Upper lobe of right lung (tissue), 1 donor: ENCODE results near the gene ETNK1. TPM values are rescaled to one million over a fixed set of nuclear protein-coding genes. Genes with fewer than 3 reads are reported as not detected.

Experiments
- ATAC-seq: fragments of 200-7000 bp; cut with Tn5 transposase; one replicate; pipeline ENCODE4 v1.9.1; 2020; ENCODE audit warnings: mild to moderate bottlenecking, moderate library complexity
- DNase-seq: peaks from one replicate; pipeline ENCODE4 v3.0.0-alpha.2; 2020
- H3K27ac ChIP-seq: fragments of 200-600 bp; one replicate; pipeline ENCODE4 v1.8.0; 2022
- H3K27me3 ChIP-seq: fragments of 200-600 bp; one replicate; pipeline ENCODE4 v1.8.0; 2022; ENCODE audit warnings: mild to moderate bottlenecking
- H3K36me3 ChIP-seq: fragments of 200-600 bp; one replicate; pipeline ENCODE4 v1.8.0; 2022
- H3K4me1 ChIP-seq: fragments of 200-600 bp; one replicate; pipeline ENCODE4 v1.8.0; 2022
- H3K4me3 ChIP-seq: fragments of 200-600 bp; one replicate; pipeline ENCODE4 v1.8.0; 2022; ENCODE audit warnings: mild to moderate bottlenecking
- H3K9me3 ChIP-seq: fragments of 200-600 bp; one replicate; pipeline ENCODE4 v1.8.0; 2022
- intact Hi-C: fragments of 100-400 bp; cut with DNase I; formaldehyde crosslinking; loops from one replicate; pipeline ENCODE4 v1.11.0; 2022
- total RNA-seq: library from RNA; stranded (reverse); fragmentation: NEBNext Ultra II Directional; extraction: Animal tissue kit (Norgen Biotek cat#: 25700); gene quantifications from one replicate; pipeline ENCODE4 v1.2.1, GENCODE V29; 2021
- TF ChIP-seq, protein P1 (sequence below): fragments of 200-600 bp; IDR thresholded peaks from one replicate; pipeline ENCODE4 v1.8.0; 2022; ENCODE audit warnings: antibody characterized with exemption
- donor health status: DM: no; HTN: yes; CAD: no; lungs with severe emphysema.

Gene ETNK1
- total RNA-seq, 1 donor from 2014 or later, result 86.2 TPM

DNA sequence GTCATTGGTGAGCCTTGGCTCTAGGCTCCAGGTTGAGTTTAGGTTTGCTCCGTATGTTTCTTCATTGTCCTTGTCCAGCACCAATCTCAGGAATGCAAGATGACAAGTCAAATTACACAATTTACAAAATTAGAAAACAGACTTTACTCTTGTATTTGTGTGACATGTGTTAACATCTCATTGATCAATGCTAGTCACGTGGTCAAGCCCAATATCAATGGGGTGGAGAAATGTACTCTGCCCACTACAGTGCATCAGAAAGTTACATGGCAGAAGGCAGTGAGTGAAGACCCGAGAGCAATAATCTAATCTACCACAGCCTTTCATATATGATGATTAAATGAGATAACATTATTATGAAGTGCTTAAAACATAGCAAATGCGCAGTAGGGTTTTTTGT lies 94.8 kb downstream of the ETNK1 start:
- no peak for DNase-seq
- no peak for ATAC-seq
- TF ChIP-seq, protein P1, sequence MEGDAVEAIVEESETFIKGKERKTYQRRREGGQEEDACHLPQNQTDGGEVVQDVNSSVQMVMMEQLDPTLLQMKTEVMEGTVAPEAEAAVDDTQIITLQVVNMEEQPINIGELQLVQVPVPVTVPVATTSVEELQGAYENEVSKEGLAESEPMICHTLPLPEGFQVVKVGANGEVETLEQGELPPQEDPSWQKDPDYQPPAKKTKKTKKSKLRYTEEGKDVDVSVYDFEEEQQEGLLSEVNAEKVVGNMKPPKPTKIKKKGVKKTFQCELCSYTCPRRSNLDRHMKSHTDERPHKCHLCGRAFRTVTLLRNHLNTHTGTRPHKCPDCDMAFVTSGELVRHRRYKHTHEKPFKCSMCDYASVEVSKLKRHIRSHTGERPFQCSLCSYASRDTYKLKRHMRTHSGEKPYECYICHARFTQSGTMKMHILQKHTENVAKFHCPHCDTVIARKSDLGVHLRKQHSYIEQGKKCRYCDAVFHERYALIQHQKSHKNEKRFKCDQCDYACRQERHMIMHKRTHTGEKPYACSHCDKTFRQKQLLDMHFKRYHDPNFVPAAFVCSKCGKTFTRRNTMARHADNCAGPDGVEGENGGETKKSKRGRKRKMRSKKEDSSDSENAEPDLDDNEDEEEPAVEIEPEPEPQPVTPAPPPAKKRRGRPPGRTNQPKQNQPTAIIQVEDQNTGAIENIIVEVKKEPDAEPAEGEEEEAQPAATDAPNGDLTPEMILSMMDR, result no peak
- no peaks in the 10 kb centered on the region for H3K27me3 ChIP-seq
- no peaks in the 10 kb centered on the region for H3K36me3 ChIP-seq
- H3K4me1 ChIP-seq, result no peaks in the 10 kb centered on the region
- intact Hi-C loops, result no loop called here
- no peak overlapping the region for H3K27ac ChIP-seq
- no peaks in the 10 kb centered on the region for H3K9me3 ChIP-seq
- H3K4me3 ChIP-seq, result no peak overlapping the region

DNA sequence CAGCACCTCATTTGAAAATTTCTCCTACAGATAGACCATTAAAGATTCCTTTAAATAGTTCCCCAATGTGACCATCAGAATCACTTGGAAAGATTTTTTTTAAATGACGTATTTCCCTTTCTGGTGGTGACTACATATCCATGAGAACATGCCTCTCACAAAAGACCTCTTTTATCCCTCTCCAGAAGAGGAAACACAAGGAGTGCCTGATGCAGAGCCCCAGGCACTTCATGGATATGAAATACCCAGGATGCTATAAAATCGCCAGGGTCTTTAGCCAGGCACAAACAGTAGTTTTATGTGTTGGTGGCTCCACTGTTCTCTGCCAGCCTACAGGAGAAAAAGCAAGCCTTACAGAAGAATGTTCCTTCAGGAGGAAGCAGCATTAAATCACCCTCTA lies 97.1 kb downstream of the ETNK1 start:
- Histone ChIP-seq H3K36me3 (no peaks in the 10 kb centered on the region), H3K27me3 (no peaks in the 10 kb centered on the region), H3K9me3 (no peaks in the 10 kb centered on the region), H3K27ac (no peak overlapping the region), H3K4me3 (no peak overlapping the region), H3K4me1 (no peaks in the 10 kb centered on the region)
- TF ChIP-seq, protein P1, result no peak
- DNase-seq (no peak), ATAC-seq (no peak)
- intact Hi-C loops, result no loop called here

- no peak overlapping the region for H3K27ac ChIP-seq
- intact Hi-C loops, result no loop called here
- H3K4me3 ChIP-seq, result no peak overlapping the region
- TF ChIP-seq, protein P1, result no peak
- H3K27me3 ChIP-seq, result no peaks in the 10 kb centered on the region
- DNase-seq (no peak), ATAC-seq (no peak)
- H3K36me3 ChIP-seq, result no peaks in the 10 kb centered on the region
- no peaks in the 10 kb centered on the region for H3K9me3 ChIP-seq
- no peaks in the 10 kb centered on the region for H3K4me1 ChIP-seq
These were observed 97.8 kb downstream of the ETNK1 start for GRCh38 chr12:22722779-22723178.

GRCh38 chr12:22728987-22729386 lies 104.0 kb downstream of the ETNK1 start:
- Histone ChIP-seq H3K4me3 (no peak overlapping the region), H3K27me3 (no peaks in the 10 kb centered on the region), H3K9me3 (no peaks in the 10 kb centered on the region), H3K4me1 (peaks cover 11% of the 10 kb centered on the region), H3K36me3 (no peaks in the 10 kb centered on the region), H3K27ac (no peak overlapping the region)
- DNase-seq (no peak), ATAC-seq (no peak)
- intact Hi-C loops, result no loop called here
- TF ChIP-seq, protein P1, result no peak

DNA sequence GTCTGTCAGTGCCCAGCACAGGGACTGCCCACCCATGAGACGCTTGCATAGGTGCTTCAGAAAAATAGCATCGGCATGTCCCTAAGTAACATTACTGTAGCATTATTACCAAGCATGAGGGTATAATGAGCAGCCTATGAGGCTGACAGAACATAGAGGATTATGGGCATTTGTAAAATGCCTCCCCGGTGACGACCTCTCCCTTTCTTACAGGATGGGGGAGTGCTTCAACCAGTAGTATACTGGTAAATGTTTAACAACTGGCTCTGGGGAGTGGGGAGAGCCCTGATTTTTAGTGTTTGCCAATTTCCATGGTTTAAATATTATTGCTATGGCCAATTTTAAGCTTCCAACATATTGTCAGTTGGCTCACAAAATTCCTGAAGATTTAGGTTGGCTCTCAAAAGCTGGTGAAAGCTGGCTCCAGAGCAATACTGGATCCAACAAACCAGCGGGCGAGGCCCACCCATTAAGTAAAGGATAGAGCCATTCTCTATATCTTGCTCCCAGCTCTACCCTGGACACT lies 104.5 kb downstream of the ETNK1 start:
- no peak for ATAC-seq
- DNase-seq, result no peak
- Histone ChIP-seq H3K36me3 (no peaks in the 10 kb centered on the region), H3K4me1 (peaks cover 11% of the 10 kb centered on the region), H3K4me3 (peak overlapping the region; percentile 6), H3K27ac (no peak overlapping the region), H3K27me3 (no peaks in the 10 kb centered on the region), H3K9me3 (no peaks in the 10 kb centered on the region)
- TF ChIP-seq, protein P1, result no peak
- intact Hi-C loops, result no loop called here

- Histone ChIP-seq H3K27me3 (no peaks in the 10 kb centered on the region), H3K27ac (no peak overlapping the region), H3K4me1 (peaks cover 11% of the 10 kb centered on the region), H3K9me3 (no peaks in the 10 kb centered on the region), H3K4me3 (peak overlapping the region; percentile 6), H3K36me3 (no peaks in the 10 kb centered on the region)
- intact Hi-C loops, result no loop called here
- ATAC-seq (peak; percentile 48), DNase-seq (no peak)
- TF ChIP-seq, protein P1, result no peak
These were observed 105.0 kb downstream of the ETNK1 start for GRCh38 chr12:22729957-22730443.
